Left lung (tissue), 10 donors: ENCODE data around the gene ZNF467. TPM values are rescaled to one million over a fixed set of nuclear protein-coding genes. Genes with fewer than 3 reads are reported as not detected.

Experiments used
- ATAC-seq: fragments of 200-7000 bp; cut with Tn5 transposase; one replicate; pipeline ENCODE4 v1.9.1; 2020; ENCODE audit warnings: moderate library complexity
- DNase-seq, 4 donors: peaks; one replicate each; pipeline ENCODE4 v3.0.0-alpha.2; 2013 to 2020
- H3K27ac ChIP-seq, 2 donors: fragments of 200-600 bp; sonication (generic) in 1 of 2; one replicate each; pipeline versions ENCODE4 v1.5.0 to v1.8.0; 2020 to 2021
- H3K27me3 ChIP-seq, 2 donors: fragments of 200-600 bp; sonication (generic) in 1 of 2; one replicate each; pipeline versions ENCODE4 v1.5.0 to v1.8.0; 2020 to 2021
- H3K36me3 ChIP-seq, 2 donors: fragments of 200-600 bp; sonication (generic) in 1 of 2; one replicate each; pipeline versions ENCODE4 v1.5.0 to v1.8.0; 2020 to 2021
- H3K4me1 ChIP-seq, 2 donors: fragments of 200-600 bp; one replicate each; pipeline ENCODE4 v1.8.0; 2021
- H3K4me3 ChIP-seq, 2 donors: fragments of 200-600 bp; sonication (generic) in 1 of 2; one replicate each; pipeline versions ENCODE4 v1.5.0 to v1.8.0; 2020 to 2021; ENCODE audit warnings: mild to moderate bottlenecking in 1 of 2
- H3K9me3 ChIP-seq, 2 donors: fragments of 200-600 bp; sonication (generic) in 1 of 2; one replicate each; pipeline versions ENCODE4 v1.5.0 to v1.8.0; 2020 to 2021
- CTCF ChIP-seq, 2 donors: fragments of 200-600 bp; sonication (generic) in 1 of 2; IDR thresholded peaks; one replicate each; pipeline versions ENCODE4 v1.5.0 to v1.8.0; 2021; ENCODE audit warnings: antibody characterized with exemption in 2 of 2
- intact Hi-C, 2 donors: fragments of 100-400 bp; cut with DNase I; formaldehyde crosslinking; loops; one replicate each; pipeline versions ENCODE4 v1.11.2 to v1.14.2; 2022
- polyA plus RNA-seq, 6 donors: library from polyadenylated mRNA; unstranded; fragments of 120-200 nt; gene quantifications; one replicate each; pipeline ENCODE4 v1.2.1, GENCODE V29; 2013; ENCODE audit not compliant: insufficient read length in 6 of 6
- total RNA-seq, 2 donors: library from RNA; stranded (reverse); fragmentation: NEBNext Ultra II Directional; extraction: Animal tissue kit (Norgen Biotek cat#: 25700); gene quantifications; one replicate each; pipeline ENCODE4 v1.2.1, GENCODE V29; 2021
- donor health status: DM: no; HTN: yes; CAD: no.
- donor health status: DM: no; HTN: no; CAD: no.

ZNF467 gene
- total and polyA plus RNA-seq, 8 donors, result 20.8 to 36.9 (median 29.3) TPM

- H3K36me3 ChIP-seq, result no peaks in the 10 kb centered on the region
- H3K27me3 ChIP-seq, result peaks cover 0 to 5% of the 10 kb centered on the region in 2 donors
- TF ChIP-seq CTCF (IDR thresholded peaks at IDR 0.05), result no peak
- no peak overlapping the region for H3K27ac ChIP-seq
- ATAC-seq (no peak), DNase-seq (peak in 1 of 4 donors; percentile 70)
- no peak overlapping the region for H3K4me3 ChIP-seq
- intact Hi-C loops, result no loop called here
- peaks cover 0 to 4% of the 10 kb centered on the region in 2 donors for H3K4me1 ChIP-seq
- H3K9me3 ChIP-seq, result no peaks in the 10 kb centered on the region
These were observed 9.4 kb upstream of the ZNF467 start for GRCh38 chr7:149782682-149783345.

- Histone ChIP-seq H3K4me1 (peaks cover 0 to 6% of the 10 kb centered on the region in 2 donors), H3K36me3 (no peaks in the 10 kb centered on the region), H3K4me3 (no peak overlapping the region), H3K9me3 (no peaks in the 10 kb centered on the region), H3K27me3 (no peaks in the 10 kb centered on the region), H3K27ac (no peak overlapping the region)
- DNase-seq (peak in 1 of 4 donors; percentile 67), ATAC-seq (no peak)
- TF ChIP-seq CTCF (IDR thresholded peaks at IDR 0.05), result no peak
- intact Hi-C loops, result no loop called here
These were observed 8.5 kb upstream of the ZNF467 start for GRCh38 chr7:149781921-149782320.

GRCh38 chr7:149780636-149781419 lies 7.4 kb upstream of the ZNF467 start:
- Histone ChIP-seq H3K36me3 (no peaks in the 10 kb centered on the region), H3K9me3 (no peaks in the 10 kb centered on the region), H3K27me3 (no peaks in the 10 kb centered on the region), H3K4me3 (no peak overlapping the region), H3K27ac (no peak overlapping the region), H3K4me1 (peaks cover 0 to 17% of the 10 kb centered on the region in 2 donors)
- ATAC-seq (no peak), DNase-seq (peak in 1 of 4 donors; percentile 42)
- intact Hi-C loops, result no loop called here
- TF ChIP-seq CTCF (IDR thresholded peaks at IDR 0.05), result no peak

GRCh38 chr7:149780056-149780455 lies 6.7 kb upstream of the ZNF467 start:
- DNase-seq (peak in 1 of 4 donors; percentile 74), ATAC-seq (no peak)
- Histone ChIP-seq H3K36me3 (no peaks in the 10 kb centered on the region), H3K27me3 (no peaks in the 10 kb centered on the region), H3K27ac (no peak overlapping the region), H3K9me3 (no peaks in the 10 kb centered on the region), H3K4me1 (peaks cover 0 to 23% of the 10 kb centered on the region in 2 donors), H3K4me3 (no peak overlapping the region)
- no peak for TF ChIP-seq CTCF (IDR thresholded peaks at IDR 0.05)
- intact Hi-C loops, result no loop called here

- Histone ChIP-seq H3K27me3 (no peaks in the 10 kb centered on the region), H3K4me1 (peaks cover 0 to 29% of the 10 kb centered on the region in 2 donors), H3K36me3 (no peaks in the 10 kb centered on the region), H3K9me3 (no peaks in the 10 kb centered on the region), H3K27ac (no peak overlapping the region), H3K4me3 (no peak overlapping the region)
- intact Hi-C loops, result no loop called here
- TF ChIP-seq CTCF (IDR thresholded peaks at IDR 0.05), result no peak
- DNase-seq, result peak in 1 of 4 donors; percentile 40
- no peak for ATAC-seq
These were observed 6.1 kb upstream of the ZNF467 start for GRCh38 chr7:149779502-149779805.
